ENCODE measurements around the gene WAC. TPM values are rescaled to one million over a fixed set of nuclear protein-coding genes. Genes with fewer than 3 reads are reported as not detected.
A peak's percentile ranks its signal among the peaks of the same experiment; 100 is the strongest.
"Not testable (repeated sequence)": the region's sequence is repeated elsewhere in the genome, so short reads cannot be mapped to it uniquely, and the experiment has no call there.

The WAC gene
- total RNA-seq, 3 donors from 2014 or later, result 85.7 to 212 (median 111) TPM

DNA sequence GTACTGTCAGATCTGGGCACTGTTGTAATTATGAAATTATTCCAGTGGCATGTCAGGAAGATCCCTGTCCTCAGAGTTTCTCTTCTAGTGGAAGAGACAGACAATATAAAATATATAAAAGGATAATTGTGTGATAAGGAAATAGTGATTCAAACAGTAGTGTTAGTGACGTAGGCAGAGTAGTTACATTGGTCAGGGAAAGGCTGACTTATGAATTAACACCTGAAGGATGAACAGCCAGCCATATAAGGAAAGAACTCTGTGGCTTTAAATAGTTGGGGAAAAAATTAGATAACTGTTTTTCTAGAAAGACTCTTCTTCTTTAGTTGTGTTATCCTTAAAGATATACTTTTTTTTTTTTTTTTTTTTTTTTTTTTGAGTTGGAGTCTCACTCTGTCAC lies 37.7 kb downstream of the WAC start:
- ATAC-seq, result peak; percentile 66
- Histone ChIP-seq H3K4me3 (no peak overlapping the region), H3K9me3 (no peaks in the 10 kb centered on the region), H3K36me3 (ENCODE audit: low read depth) (no peaks in the 10 kb centered on the region), H3K4me1 (ENCODE audit: low read depth) (peaks cover 25% of the 10 kb centered on the region)
- no peak for DNase-seq
- TF ChIP-seq, protein P1, sequence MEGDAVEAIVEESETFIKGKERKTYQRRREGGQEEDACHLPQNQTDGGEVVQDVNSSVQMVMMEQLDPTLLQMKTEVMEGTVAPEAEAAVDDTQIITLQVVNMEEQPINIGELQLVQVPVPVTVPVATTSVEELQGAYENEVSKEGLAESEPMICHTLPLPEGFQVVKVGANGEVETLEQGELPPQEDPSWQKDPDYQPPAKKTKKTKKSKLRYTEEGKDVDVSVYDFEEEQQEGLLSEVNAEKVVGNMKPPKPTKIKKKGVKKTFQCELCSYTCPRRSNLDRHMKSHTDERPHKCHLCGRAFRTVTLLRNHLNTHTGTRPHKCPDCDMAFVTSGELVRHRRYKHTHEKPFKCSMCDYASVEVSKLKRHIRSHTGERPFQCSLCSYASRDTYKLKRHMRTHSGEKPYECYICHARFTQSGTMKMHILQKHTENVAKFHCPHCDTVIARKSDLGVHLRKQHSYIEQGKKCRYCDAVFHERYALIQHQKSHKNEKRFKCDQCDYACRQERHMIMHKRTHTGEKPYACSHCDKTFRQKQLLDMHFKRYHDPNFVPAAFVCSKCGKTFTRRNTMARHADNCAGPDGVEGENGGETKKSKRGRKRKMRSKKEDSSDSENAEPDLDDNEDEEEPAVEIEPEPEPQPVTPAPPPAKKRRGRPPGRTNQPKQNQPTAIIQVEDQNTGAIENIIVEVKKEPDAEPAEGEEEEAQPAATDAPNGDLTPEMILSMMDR (IDR thresholded peaks at IDR 0.05), result no peak
- intact Hi-C loops (cut with DNase I, micrococcal nuclease), result no loop called here

DNA sequence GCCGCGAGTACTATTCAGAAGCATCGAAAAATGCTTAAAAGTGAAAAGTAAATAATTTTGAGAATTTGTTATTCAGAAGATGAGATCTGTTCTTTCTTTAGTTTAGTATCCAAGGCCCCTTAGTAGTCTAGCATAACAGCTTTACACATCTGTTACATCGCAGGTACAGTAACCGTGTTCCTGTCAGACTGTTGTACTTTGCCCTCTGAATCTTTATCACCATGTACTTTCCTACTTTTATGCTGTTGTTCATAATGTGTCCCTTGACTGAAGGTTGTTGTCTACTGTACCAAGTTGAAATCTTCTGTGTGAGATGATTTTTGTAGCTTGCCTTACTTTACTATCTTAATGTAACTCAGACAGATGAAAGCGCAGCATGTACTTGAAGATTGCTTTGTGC lies 38.3 kb downstream of the WAC start:
- H3K9me3 ChIP-seq, result no peaks in the 10 kb centered on the region
- DNase-seq (no peak), ATAC-seq (peak; percentile 80)
- no peaks in the 10 kb centered on the region for H3K36me3 ChIP-seq (ENCODE audit: low read depth)
- H3K4me3 ChIP-seq, result no peak overlapping the region
- intact Hi-C loops (cut with DNase I, micrococcal nuclease), result no loop called here
- TF ChIP-seq, protein P1 (IDR thresholded peaks at IDR 0.05), result no peak
- peaks cover 28% of the 10 kb centered on the region for H3K4me1 ChIP-seq (ENCODE audit: low read depth)

DNA sequence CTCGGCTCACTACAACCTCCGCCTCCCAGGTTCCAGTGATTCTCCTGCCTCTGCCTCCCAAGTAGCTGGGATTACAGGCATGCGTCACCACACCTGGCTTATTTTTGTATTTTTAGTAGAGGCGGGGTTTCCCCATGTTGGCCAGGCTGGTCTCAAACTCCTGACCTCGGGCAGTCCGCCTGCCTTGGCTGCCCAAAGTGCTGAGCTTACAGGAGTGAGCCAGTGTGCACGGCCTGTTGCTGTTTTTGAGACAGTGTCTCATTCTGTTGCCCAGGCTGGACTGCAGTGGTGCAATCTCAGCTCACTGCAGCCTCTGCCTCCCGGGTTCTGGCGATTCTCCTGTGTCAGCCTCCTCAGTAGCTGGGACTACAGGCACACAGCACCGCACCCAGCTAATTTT lies 41.3 kb downstream of the WAC start:
- intact Hi-C loops (cut with DNase I, micrococcal nuclease), result not testable (repeated sequence)

DNA sequence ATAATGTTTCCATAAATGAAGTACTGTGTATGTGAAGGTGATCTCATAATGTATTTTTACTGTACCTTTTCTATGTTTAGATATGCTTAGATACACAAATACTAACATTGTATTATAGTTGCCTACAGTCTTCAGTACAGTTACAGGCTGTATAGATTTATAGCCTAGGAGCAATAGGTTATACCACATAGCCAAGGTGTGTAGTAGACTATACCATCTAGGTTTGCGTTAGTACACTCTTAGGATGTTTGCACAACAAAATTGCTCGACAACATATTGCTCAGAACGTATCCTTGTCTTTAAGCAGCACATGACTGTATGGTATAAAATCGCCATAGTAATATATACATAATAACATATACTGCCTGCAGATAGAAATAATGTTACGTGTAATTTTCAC lies 42.9 kb downstream of the WAC start:
- peak; percentile 90 for ATAC-seq
- TF ChIP-seq, protein P1 (IDR thresholded peaks at IDR 0.05), result no peak
- H3K9me3 ChIP-seq, result no peaks in the 10 kb centered on the region
- H3K4me3 ChIP-seq, result no peak overlapping the region
- intact Hi-C loops (cut with DNase I, micrococcal nuclease), result no loop called here
- no peak for DNase-seq
- H3K4me1 ChIP-seq (ENCODE audit: low read depth), result peaks cover 39% of the 10 kb centered on the region
- no peaks in the 10 kb centered on the region for H3K36me3 ChIP-seq (ENCODE audit: low read depth)

More for the DNA sequence above, 41.3 kb downstream of the WAC start:
- not testable (repeated sequence) for DNase-seq; H3K36me3 ChIP-seq (ENCODE audit: low read depth); ATAC-seq; H3K4me3 ChIP-seq; H3K9me3 ChIP-seq
- H3K4me1 ChIP-seq (ENCODE audit: low read depth), result peaks cover 41% of the 10 kb centered on the region

DNA sequence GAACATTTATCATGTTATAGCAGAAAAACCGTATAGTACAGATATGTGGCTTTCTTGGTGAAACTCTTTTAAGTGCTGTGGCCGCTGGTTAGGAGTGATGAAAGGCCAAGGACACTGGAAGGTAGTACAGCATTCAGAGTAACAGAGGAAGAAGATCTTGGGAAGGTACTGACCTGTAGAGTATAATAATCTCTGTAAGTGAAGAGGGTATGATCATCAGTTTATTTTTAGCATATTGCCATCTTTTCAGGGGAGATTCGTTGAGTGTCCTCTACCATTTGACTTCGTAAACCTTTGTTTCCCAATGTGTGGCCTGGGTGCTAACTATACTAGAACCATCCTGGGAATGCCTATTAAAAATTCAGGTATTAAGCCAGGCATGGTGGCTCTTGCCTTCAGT lies 44.6 kb downstream of the WAC start:
- TF ChIP-seq, protein P1 (IDR thresholded peaks at IDR 0.05), result no peak
- no peak for DNase-seq
- H3K4me3 ChIP-seq, result no peak overlapping the region
- intact Hi-C loops (cut with DNase I, micrococcal nuclease), result no loop called here
- H3K36me3 ChIP-seq (ENCODE audit: low read depth), result no peaks in the 10 kb centered on the region
- H3K9me3 ChIP-seq, result no peaks in the 10 kb centered on the region
- H3K4me1 ChIP-seq (ENCODE audit: low read depth), result peaks cover 37% of the 10 kb centered on the region
- no peak for ATAC-seq

DNA sequence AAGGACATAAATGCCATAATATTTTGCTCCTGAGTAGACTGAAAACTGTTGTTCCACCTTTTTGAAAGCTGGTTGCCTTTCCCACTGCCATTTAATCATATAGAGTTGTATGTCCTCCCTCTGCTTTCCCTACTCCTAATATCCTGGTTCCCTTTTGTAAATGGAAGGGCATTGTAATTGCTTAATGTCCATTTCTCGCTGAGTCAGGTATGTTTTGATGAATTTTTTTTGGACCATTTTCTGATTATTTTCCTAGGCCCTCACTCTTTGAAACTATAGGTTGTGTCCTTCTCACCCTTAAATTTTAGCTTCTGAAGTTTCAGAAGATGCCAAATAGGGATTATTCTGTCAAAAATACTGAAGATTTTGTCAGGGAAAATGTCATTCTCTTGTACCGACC lies 45.5 kb downstream of the WAC start:
- intact Hi-C loops (cut with DNase I, micrococcal nuclease), result no loop called here
- H3K4me1 ChIP-seq (ENCODE audit: low read depth), result peaks cover 32% of the 10 kb centered on the region
- ATAC-seq, result no peak

More for the DNA sequence above, 45.5 kb downstream of the WAC start:
- no peak for DNase-seq
- TF ChIP-seq, protein P1 (IDR thresholded peaks at IDR 0.05), result no peak
- Histone ChIP-seq H3K36me3 (ENCODE audit: low read depth) (no peaks in the 10 kb centered on the region), H3K9me3 (no peaks in the 10 kb centered on the region), H3K4me3 (no peak overlapping the region)

All from mucosa of descending colon (tissue), 3 donors.